Psoas muscle (tissue), 8 donors: ENCODE measurements around the gene PLB1. TPM values are rescaled to one million over a fixed set of nuclear protein-coding genes. Genes with fewer than 3 reads are reported as not detected.

ENCODE experiments used
- ATAC-seq, 4 donors: fragments of 200-7000 bp; cut with Tn5 transposase; one replicate each; pipeline ENCODE4 v1.9.1; 2020; ENCODE audit warnings: moderate library complexity in 3 of 4, mild to moderate bottlenecking in 2 of 4
- DNase-seq, 2 donors: peaks; one replicate each; pipeline ENCODE4 v3.0.0-alpha.2; 2020
- H3K27ac ChIP-seq: fragments of 200-600 bp; one replicate; pipeline ENCODE4 v1.8.0; 2022
- H3K27me3 ChIP-seq, 3 donors: fragments of 200-600 bp in 1 of 3; one replicate each; pipeline versions ENCODE4 v1.6.1 to v1.8.0; 2013 to 2022; ENCODE audit warnings: low read length in 2 of 3, mild to moderate bottlenecking in 2 of 3, moderate library complexity in 1 of 3; ENCODE audit not compliant: insufficient read depth in 3 of 3
- H3K36me3 ChIP-seq, 2 donors: fragments of 200-600 bp in 1 of 2; one replicate each; pipeline versions ENCODE4 v1.6.1 to v1.8.0; 2013 to 2022; ENCODE audit warnings: low read depth in 1 of 2, mild to moderate bottlenecking in 1 of 2, moderate library complexity in 1 of 2; ENCODE audit not compliant: insufficient read depth in 1 of 2
- H3K4me1 ChIP-seq: fragments of 200-600 bp; one replicate; pipeline ENCODE4 v1.8.0; 2022
- H3K4me3 ChIP-seq: fragments of 200-600 bp; one replicate; pipeline ENCODE4 v1.8.0; 2022; ENCODE audit warnings: mild to moderate bottlenecking
- H3K9me3 ChIP-seq: fragments of 200-600 bp; one replicate; pipeline ENCODE4 v1.8.0; 2022
- WGBS, 3 donors: extraction: QIAGEN DNeasy Blood & Tissue Kit; methylation state at CpG; one replicate each; pipeline versions ENCODE4 v1.1.6 to v1.1.7; 2013; 5-methylcytosine and 5-hydroxymethylcytosine counted together
- intact Hi-C, 2 donors: fragments of 100-400 bp; cut with DNase I; formaldehyde crosslinking; loops; one replicate each; pipeline versions ENCODE4 v1.11.0 to v1.14.2; 2022
- polyA plus RNA-seq, 3 donors: library from polyadenylated mRNA; stranded (reverse); fragments of 200-250 nt; gene quantifications; one replicate each; pipeline ENCODE4 v1.2.3, GENCODE V29; 2013
- total RNA-seq, 4 donors: library from RNA; stranded (reverse); fragmentation: NEBNext Ultra II Directional in 2 of 4; extraction: Animal tissue kit (Norgen Biotek cat#: 25700) in 2 of 4; gene quantifications; one replicate each; pipeline versions ENCODE4 v1.2.1 to v1.2.4, GENCODE V29; 2021 to 2023
- TF ChIP-seq, protein P1 (sequence below): fragments of 200-600 bp; IDR thresholded peaks from one replicate; pipeline ENCODE4 v1.8.0; 2022; ENCODE audit warnings: antibody characterized with exemption
- donor health status: healthy with polysubstance abuse.
- donor health status: DM: no; HTN: no; CAD: no; lungs with moderate emphysema.
- donor health status: Bipolar disorder and iron deficiency.
- donor health status: healthy.
- donor health status: DM: yes; HTN: yes; CAD: no.
- donor health status: DM: no; HTN: no; CAD: no.
- donor health status: DM: no; HTN: no; CAD: no.
- donor health status: DM: yes; HTN: yes; CAD: no.

Gene PLB1
- total and polyA plus RNA-seq, 7 donors = 0.63 to 4.9 (median 1.7) TPM

GRCh38 chr2:28582595-28582994, 86.7 kb downstream of the PLB1 start:
- H3K4me3 ChIP-seq = no peak overlapping the region
- ATAC-seq = no peak
- H3K9me3 ChIP-seq = no peaks in the 10 kb centered on the region
- no peaks in the 10 kb centered on the region for H3K27me3 ChIP-seq
- 87 to 93% (median 93%) methylated on average over 5 of the region's 5 CpGs for whole genome bisulfite sequencing, 3 donors
- H3K4me1 ChIP-seq = peaks cover 48% of the 10 kb centered on the region
- no peak for DNase-seq
- H3K27ac ChIP-seq = peak overlapping the region; percentile 97
- H3K36me3 ChIP-seq = no peaks in the 10 kb centered on the region
- TF ChIP-seq, protein P1, sequence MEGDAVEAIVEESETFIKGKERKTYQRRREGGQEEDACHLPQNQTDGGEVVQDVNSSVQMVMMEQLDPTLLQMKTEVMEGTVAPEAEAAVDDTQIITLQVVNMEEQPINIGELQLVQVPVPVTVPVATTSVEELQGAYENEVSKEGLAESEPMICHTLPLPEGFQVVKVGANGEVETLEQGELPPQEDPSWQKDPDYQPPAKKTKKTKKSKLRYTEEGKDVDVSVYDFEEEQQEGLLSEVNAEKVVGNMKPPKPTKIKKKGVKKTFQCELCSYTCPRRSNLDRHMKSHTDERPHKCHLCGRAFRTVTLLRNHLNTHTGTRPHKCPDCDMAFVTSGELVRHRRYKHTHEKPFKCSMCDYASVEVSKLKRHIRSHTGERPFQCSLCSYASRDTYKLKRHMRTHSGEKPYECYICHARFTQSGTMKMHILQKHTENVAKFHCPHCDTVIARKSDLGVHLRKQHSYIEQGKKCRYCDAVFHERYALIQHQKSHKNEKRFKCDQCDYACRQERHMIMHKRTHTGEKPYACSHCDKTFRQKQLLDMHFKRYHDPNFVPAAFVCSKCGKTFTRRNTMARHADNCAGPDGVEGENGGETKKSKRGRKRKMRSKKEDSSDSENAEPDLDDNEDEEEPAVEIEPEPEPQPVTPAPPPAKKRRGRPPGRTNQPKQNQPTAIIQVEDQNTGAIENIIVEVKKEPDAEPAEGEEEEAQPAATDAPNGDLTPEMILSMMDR = no peak
- intact Hi-C loops = no loop called here

DNA sequence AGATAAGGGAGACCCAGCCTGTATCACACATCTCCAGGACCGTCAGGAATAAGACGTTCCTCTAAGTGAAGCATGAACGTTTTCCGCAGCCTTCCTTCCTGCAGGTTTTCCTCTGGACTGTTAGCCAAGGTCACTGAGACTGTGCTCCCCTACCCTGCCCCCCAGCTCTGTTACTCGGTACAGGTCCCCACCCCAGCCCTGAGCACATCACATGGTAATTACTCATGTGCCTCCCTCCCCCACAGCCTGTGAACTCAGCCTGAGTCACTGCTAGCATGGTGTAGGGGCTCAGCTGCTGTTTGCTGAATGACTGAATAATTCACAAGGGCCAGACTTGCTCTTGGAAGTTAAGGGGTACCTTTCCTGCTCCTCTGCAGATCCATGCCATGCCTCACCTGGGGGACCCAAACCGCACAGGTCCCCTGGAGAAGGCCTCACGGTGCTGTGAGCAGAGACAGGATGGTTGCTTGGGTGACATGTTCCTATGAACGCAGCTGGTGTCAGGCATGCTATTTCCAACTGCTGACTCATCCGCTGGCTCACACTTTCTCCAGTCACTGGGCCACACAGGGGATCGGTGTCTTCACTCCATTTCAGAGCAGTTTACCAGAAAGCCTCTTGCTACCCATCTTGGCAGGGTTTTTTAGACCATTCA, 88.2 kb downstream of the PLB1 start:
- WGBS, 3 donors = 14 to 26% (median 18%) methylated on average over 10 of the region's 10 CpGs
- intact Hi-C loops = no loop called here
- H3K4me1 ChIP-seq = peaks cover 53% of the 10 kb centered on the region
- H3K27ac ChIP-seq = peak overlapping the region; percentile 97
- TF ChIP-seq, protein P1 = no peak
- no peaks in the 10 kb centered on the region for H3K9me3 ChIP-seq
- DNase-seq = peak; percentile 87 to 92
- H3K36me3 ChIP-seq = no peaks in the 10 kb centered on the region
- H3K4me3 ChIP-seq = peak overlapping the region; percentile 33
- peak; percentile 85 to 90 (median 86) for ATAC-seq
- no peaks in the 10 kb centered on the region for H3K27me3 ChIP-seq

GRCh38 chr2:28586867-28587266, 91.0 kb downstream of the PLB1 start:
- TF ChIP-seq, protein P1 = no peak
- Histone ChIP-seq H3K27ac (peak overlapping the region; percentile 97), H3K9me3 (no peaks in the 10 kb centered on the region), H3K36me3 (no peaks in the 10 kb centered on the region), H3K27me3 (no peaks in the 10 kb centered on the region), H3K4me3 (no peak overlapping the region), H3K4me1 (peaks cover 53% of the 10 kb centered on the region)
- ATAC-seq (no peak), DNase-seq (no peak)
- WGBS, 3 donors = 85 to 93% (median 91%) methylated on average over 7 of the region's 7 CpGs
- intact Hi-C loops = no loop called here

GRCh38 chr2:28587526-28588291, 91.8 kb downstream of the PLB1 start:
- intact Hi-C loops = no loop called here
- H3K36me3 ChIP-seq = no peaks in the 10 kb centered on the region
- H3K4me3 ChIP-seq = no peak overlapping the region
- DNase-seq (peak; percentile 56 to 79), ATAC-seq (peak; percentile 80 to 85 (median 82))
- TF ChIP-seq, protein P1 = no peak
- peaks cover 49% of the 10 kb centered on the region for H3K4me1 ChIP-seq
- H3K27ac ChIP-seq = peak overlapping the region; percentile 97
- 48 to 57% (median 48%) methylated on average over 15 of the region's 15 CpGs for WGBS, 3 donors
- no peaks in the 10 kb centered on the region for H3K27me3 ChIP-seq
- no peaks in the 10 kb centered on the region for H3K9me3 ChIP-seq
